HCT116 (cell line): ENCODE data around the gene SLC6A11.

Source experiments
- CEBPB ChIP-seq: IDR thresholded peaks from 2 replicates; pipeline ENCODE4 v1.6.1; 2012; ENCODE audit warnings: low read depth
- EGR1 ChIP-seq: IDR thresholded peaks from 2 replicates; pipeline ENCODE4 v1.6.1; 2012; ENCODE audit warnings: low read depth
- ELF1 ChIP-seq: IDR thresholded peaks from 2 replicates; pipeline ENCODE4 v1.6.1; 2012; ENCODE audit warnings: low read depth, borderline replicate concordance
- EZH2 ChIP-seq: fragments of 200-600 bp; sonication (generic); IDR thresholded peaks from 2 replicates; pipeline ENCODE4 v1.6.1; 2017; ENCODE audit warnings: antibody characterized with exemption, mixed run types
- MAX ChIP-seq: IDR thresholded peaks from 2 replicates; pipeline ENCODE4 v1.6.1; 2012
- POLR2A ChIP-seq: IDR thresholded peaks from 2 replicates; pipeline ENCODE4 v1.7.0; 2011; ENCODE audit warnings: borderline replicate concordance; ENCODE audit not compliant: insufficient read depth, insufficient read length; ENCODE audit errors: extremely low read depth
- REST ChIP-seq: IDR thresholded peaks from 2 replicates; pipeline ENCODE4 v1.6.1; 2012; ENCODE audit warnings: low read depth
- TCF7L2 ChIP-seq: IDR thresholded peaks from 2 replicates; pipeline ENCODE4 v1.7.0; 2011; ENCODE audit warnings: borderline replicate concordance, inconsistent platforms; ENCODE audit not compliant: insufficient read depth, insufficient read length; ENCODE audit errors: extremely low read depth
- ZBTB33 ChIP-seq: IDR thresholded peaks from 2 replicates; pipeline ENCODE4 v1.6.1; 2011; ENCODE audit warnings: mild to moderate bottlenecking, low read length, moderate library complexity; ENCODE audit not compliant: insufficient replicate concordance; ENCODE audit errors: extremely low read depth
- ZFX ChIP-seq: fragments of 450-650 bp; IDR thresholded peaks from 2 replicates; pipeline ENCODE4 v1.6.1; 2017
- ZNF274 ChIP-seq: fragments of 200-500 bp; sonication (Bioruptor generic); IDR thresholded peaks from 2 replicates; pipeline ENCODE4 v1.6.1; 2014; ENCODE audit warnings: mild to moderate bottlenecking, low read depth, low read length, inconsistent platforms
- TF ChIP-seq, protein P1 (sequence below), 3 experiments: fragments of 200-600 bp in 1 of 3; sonication (generic) in 1 of 3; IDR thresholded peaks in 2 of 3; conservative IDR thresholded peaks in 1 of 3; 2 replicates each; pipeline ENCODE4 v1.5.1; 2012 to 2017; ENCODE audit warnings: low read depth in 2 of 3, low read length in 2 of 3, antibody characterized with exemption in 1 of 3, borderline replicate concordance in 1 of 3, control low read depth in 1 of 3, mild to moderate bottlenecking in 1 of 3, mixed read lengths in 1 of 3, mixed run types in 1 of 3, moderate library complexity in 1 of 3; ENCODE audit not compliant: insufficient read depth in 1 of 3

- TF ChIP-seq EZH2, result no peak
- TF ChIP-seq ELF1, result no peak
- no peak for TF ChIP-seq POLR2A
- TF ChIP-seq, protein P1, sequence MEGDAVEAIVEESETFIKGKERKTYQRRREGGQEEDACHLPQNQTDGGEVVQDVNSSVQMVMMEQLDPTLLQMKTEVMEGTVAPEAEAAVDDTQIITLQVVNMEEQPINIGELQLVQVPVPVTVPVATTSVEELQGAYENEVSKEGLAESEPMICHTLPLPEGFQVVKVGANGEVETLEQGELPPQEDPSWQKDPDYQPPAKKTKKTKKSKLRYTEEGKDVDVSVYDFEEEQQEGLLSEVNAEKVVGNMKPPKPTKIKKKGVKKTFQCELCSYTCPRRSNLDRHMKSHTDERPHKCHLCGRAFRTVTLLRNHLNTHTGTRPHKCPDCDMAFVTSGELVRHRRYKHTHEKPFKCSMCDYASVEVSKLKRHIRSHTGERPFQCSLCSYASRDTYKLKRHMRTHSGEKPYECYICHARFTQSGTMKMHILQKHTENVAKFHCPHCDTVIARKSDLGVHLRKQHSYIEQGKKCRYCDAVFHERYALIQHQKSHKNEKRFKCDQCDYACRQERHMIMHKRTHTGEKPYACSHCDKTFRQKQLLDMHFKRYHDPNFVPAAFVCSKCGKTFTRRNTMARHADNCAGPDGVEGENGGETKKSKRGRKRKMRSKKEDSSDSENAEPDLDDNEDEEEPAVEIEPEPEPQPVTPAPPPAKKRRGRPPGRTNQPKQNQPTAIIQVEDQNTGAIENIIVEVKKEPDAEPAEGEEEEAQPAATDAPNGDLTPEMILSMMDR (IDR thresholded peaks at IDR 0.05 in 2 of 3, conservative IDR thresholded peaks at IDR 0.05 in 1 of 3; ENCODE audit: borderline replicate concordance in 1 of 3, insufficient read depth in 1 of 3, low read depth in 2 of 3, low read length in 2 of 3), result no peak
- TF ChIP-seq ZNF274, result no peak
- TF ChIP-seq ZFX, result no peak
- TF ChIP-seq ZBTB33, result no peak
- TF ChIP-seq CEBPB, result no peak
- TF ChIP-seq MAX, result no peak
- TF ChIP-seq REST, result no peak
- TF ChIP-seq TCF7L2, result no peak
- TF ChIP-seq EGR1, result no peak
Measured at GRCh38 chr3:10778492-10779292, 37.3 kb upstream of the SLC6A11 start.
